ENCODE results near the gene NMNAT1. TPM values are rescaled to one million over a fixed set of nuclear protein-coding genes. Genes with fewer than 3 reads are reported as not detected.
"Not testable (repeated sequence)": the region's sequence is repeated elsewhere in the genome, so short reads cannot be mapped to it uniquely, and the experiment has no call there.

The NMNAT1 gene
- total RNA-seq, 1 experiment from 2014 or later, result 7.6 TPM

DNA sequence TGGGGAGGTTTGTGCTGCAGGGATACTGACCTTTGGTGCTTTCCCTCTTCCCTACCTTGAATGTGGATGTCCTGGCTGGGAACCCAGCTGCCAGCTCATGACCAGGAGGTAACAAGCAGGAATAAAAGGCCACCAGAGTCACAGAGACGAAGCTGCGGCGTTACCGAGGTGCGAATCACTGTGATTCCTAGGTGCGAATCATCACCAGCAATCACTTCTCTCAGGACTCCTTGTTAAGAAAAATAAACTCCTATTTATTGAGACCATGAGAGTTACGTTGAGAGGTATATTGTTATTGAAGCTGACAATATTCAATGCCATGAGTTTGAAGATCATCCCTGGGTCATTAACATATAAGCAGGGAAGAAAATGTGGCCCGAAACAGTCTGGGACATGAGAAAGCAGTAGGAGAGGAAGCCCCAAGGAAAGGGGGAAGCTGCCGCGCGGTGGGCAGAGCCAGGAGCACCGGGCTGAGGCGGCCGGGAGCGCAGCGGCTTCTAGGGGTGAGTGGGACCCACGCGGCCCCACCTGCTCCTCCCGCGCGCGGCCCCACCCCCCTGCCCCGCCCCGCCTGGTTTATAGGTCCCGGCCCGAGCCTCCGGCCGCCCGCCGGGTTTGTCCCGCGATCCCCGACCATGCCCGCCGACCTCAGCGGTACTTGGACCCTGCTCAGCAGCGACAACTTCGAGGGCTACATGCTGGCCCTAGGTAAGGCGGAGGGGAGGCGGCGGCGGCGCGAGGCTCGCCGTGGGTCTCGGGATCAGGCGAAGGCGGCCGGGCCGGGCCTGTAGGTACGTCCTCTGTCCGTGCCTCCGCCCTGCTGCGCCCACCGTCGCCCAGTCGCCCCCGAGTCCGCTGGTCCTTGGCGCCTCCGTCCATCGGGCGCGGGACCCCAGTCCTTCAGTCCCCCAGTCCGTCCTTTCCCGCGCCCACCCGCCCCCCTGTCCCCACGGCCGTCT lies 53.6 kb downstream of the NMNAT1 start, which contains the start of gene RBP7:
RBP7 (plus strand) TSS at position 605 of the 959 bp plus-strand sequence; CDS start at position 636, 31 bp downstream.
- Histone ChIP-seq H3K36me3 (ENCODE audit: control insufficient read depth, insufficient read depth, low read length) (no peaks in the 10 kb centered on the region), H3K27me3 (ENCODE audit: control insufficient read depth, insufficient read depth, low read length) (no peaks in the 10 kb centered on the region), H3K9me3 (ENCODE audit: control insufficient read depth, insufficient read depth, low read depth, low read length) (no peaks in the 10 kb centered on the region), H3K4me3 (ENCODE audit: low read depth in 2 of 2, low read length in 2 of 2) (peak within 1 kb of the TSS; percentile 46 to 49), H3K27ac (ENCODE audit: low read length) (peak within 1 kb of the TSS; percentile 40; the same call in 1 of the 2 replicates), H3K4me1 (ENCODE audit: control insufficient read depth, insufficient read depth, low read length) (peaks cover 4% of the 10 kb centered on the region)
- CTCF ChIA-PET, result no interaction called here
- in situ Hi-C loops (cut with HindIII; ENCODE audit: low pct_unique_long_range_greater_than_20kb, low sequenced_read_pairs), result no loop called here
- intact Hi-C loops (cut with micrococcal nuclease; ENCODE audit: unreplicated experiment), result no loop called here
- no TSS peak for BruUV-seq (replicated peaks)
- POLR2A ChIA-PET, result no interaction called here
- DNase-seq (ENCODE audit: low read depth, low spot score), result no peak
- peak; percentile 83 for ATAC-seq
- TF ChIP-seq, protein P1, sequence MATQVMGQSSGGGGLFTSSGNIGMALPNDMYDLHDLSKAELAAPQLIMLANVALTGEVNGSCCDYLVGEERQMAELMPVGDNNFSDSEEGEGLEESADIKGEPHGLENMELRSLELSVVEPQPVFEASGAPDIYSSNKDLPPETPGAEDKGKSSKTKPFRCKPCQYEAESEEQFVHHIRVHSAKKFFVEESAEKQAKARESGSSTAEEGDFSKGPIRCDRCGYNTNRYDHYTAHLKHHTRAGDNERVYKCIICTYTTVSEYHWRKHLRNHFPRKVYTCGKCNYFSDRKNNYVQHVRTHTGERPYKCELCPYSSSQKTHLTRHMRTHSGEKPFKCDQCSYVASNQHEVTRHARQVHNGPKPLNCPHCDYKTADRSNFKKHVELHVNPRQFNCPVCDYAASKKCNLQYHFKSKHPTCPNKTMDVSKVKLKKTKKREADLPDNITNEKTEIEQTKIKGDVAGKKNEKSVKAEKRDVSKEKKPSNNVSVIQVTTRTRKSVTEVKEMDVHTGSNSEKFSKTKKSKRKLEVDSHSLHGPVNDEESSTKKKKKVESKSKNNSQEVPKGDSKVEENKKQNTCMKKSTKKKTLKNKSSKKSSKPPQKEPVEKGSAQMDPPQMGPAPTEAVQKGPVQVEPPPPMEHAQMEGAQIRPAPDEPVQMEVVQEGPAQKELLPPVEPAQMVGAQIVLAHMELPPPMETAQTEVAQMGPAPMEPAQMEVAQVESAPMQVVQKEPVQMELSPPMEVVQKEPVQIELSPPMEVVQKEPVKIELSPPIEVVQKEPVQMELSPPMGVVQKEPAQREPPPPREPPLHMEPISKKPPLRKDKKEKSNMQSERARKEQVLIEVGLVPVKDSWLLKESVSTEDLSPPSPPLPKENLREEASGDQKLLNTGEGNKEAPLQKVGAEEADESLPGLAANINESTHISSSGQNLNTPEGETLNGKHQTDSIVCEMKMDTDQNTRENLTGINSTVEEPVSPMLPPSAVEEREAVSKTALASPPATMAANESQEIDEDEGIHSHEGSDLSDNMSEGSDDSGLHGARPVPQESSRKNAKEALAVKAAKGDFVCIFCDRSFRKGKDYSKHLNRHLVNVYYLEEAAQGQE (IDR thresholded peaks at IDR 0.05; ENCODE audit: insufficient read depth in 1 of 2, low read depth in 2 of 2, low read length in 1 of 2), result no peak
- peak; percentile 33; the same call in 1 of the 2 replicates for TF ChIP-seq POLR2AphosphoS5 (IDR thresholded peaks at IDR 0.05; ENCODE audit: low read depth, low read length)
- TF ChIP-seq, protein P2, sequence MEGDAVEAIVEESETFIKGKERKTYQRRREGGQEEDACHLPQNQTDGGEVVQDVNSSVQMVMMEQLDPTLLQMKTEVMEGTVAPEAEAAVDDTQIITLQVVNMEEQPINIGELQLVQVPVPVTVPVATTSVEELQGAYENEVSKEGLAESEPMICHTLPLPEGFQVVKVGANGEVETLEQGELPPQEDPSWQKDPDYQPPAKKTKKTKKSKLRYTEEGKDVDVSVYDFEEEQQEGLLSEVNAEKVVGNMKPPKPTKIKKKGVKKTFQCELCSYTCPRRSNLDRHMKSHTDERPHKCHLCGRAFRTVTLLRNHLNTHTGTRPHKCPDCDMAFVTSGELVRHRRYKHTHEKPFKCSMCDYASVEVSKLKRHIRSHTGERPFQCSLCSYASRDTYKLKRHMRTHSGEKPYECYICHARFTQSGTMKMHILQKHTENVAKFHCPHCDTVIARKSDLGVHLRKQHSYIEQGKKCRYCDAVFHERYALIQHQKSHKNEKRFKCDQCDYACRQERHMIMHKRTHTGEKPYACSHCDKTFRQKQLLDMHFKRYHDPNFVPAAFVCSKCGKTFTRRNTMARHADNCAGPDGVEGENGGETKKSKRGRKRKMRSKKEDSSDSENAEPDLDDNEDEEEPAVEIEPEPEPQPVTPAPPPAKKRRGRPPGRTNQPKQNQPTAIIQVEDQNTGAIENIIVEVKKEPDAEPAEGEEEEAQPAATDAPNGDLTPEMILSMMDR (IDR thresholded peaks at IDR 0.05), result no peak

DNA sequence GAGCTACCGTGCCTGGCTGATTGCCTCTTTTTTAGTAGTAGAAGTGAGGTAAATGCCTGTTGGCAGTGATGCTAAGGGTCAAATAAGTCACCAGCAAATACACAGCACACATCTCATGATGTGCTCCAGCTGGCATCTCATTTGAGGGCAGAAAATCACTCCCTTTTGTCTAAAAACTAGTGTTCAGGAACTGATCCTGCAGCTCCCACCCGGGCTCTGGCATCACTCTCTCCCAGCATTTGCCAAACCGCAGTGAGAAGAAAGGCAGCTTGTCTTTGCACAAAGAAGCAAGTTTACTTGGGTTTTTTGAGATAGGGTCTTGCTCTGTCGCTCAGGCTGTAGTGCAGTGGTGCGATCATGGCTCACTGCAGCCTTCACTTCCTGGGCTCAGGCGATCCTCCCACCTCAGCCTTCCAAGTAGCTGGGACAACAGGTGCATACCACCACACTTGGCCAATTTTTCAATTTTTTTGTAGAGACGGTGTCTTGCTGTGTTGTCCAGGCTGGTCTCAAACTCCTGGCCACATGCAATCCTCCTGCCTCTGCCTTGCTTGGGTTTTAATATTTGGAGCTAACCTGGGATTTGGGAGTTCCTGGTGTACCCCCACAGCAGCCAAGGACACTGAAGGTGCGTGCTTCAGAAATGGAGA lies 57.9 kb downstream of the NMNAT1 start:
- TF ChIP-seq TCF7L2 (IDR thresholded peaks at IDR 0.05; ENCODE audit: low read depth, low read length), result no peak
- no peak overlapping the region for H3K4me3 ChIP-seq (ENCODE audit: low read depth in 2 of 2, low read length in 2 of 2)
- H3K27me3 ChIP-seq (ENCODE audit: control insufficient read depth, insufficient read depth, low read length), result no peaks in the 10 kb centered on the region
- CTCF ChIA-PET, result no interaction called here
- DNase-seq (ENCODE audit: low read depth, low spot score) (no peak), ATAC-seq (no peak)
- no TSS peak for BruUV-seq (replicated peaks)
- intact Hi-C loops (cut with micrococcal nuclease; ENCODE audit: unreplicated experiment), result no loop called here
- H3K9me3 ChIP-seq (ENCODE audit: control insufficient read depth, insufficient read depth, low read depth, low read length), result no peaks in the 10 kb centered on the region
- POLR2A ChIA-PET, result interaction anchor here (0.6 kb wide), 1 partner anchor 58 kb away, joined by 11 read pairs; no protein-coding TSS in a partner anchor
- in situ Hi-C loops (cut with HindIII; ENCODE audit: low pct_unique_long_range_greater_than_20kb, low sequenced_read_pairs), result no loop called here
- H3K36me3 ChIP-seq (ENCODE audit: control insufficient read depth, insufficient read depth, low read length), result no peaks in the 10 kb centered on the region
- no peak overlapping the region for H3K27ac ChIP-seq (ENCODE audit: low read length)
- peaks cover 4% of the 10 kb centered on the region for H3K4me1 ChIP-seq (ENCODE audit: control insufficient read depth, insufficient read depth, low read length)

DNA sequence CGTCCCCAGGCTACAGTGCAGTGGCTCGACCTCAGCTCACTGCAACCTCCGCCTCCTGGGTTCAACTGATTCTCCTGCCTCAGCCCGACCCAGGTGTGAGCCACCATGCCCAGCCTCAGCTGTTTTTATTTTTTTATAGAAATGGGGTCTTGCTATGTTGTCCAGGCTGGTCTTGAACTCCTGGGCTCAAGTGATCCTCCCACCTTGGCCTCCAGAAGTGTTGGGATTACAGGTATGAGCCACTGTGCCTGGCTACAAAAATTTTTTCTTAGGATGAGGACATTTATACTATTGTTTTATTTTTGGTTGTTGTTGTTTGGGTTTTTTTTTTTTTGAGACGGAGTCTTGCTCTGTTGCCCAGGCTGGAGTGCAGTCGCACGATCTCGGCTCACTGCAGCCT lies 62.0 kb downstream of the NMNAT1 start:
- in situ Hi-C loops (cut with HindIII; ENCODE audit: low pct_unique_long_range_greater_than_20kb, low sequenced_read_pairs); BruUV-seq (replicated peaks); H3K27ac ChIP-seq (ENCODE audit: low read length); H3K4me1 ChIP-seq (ENCODE audit: control insufficient read depth, insufficient read depth, low read length); H3K4me3 ChIP-seq (ENCODE audit: low read depth in 2 of 2, low read length in 2 of 2); H3K9me3 ChIP-seq (ENCODE audit: control insufficient read depth, insufficient read depth, low read depth, low read length); H3K27me3 ChIP-seq (ENCODE audit: control insufficient read depth, insufficient read depth, low read length); POLR2A ChIA-PET; DNase-seq (ENCODE audit: low read depth, low spot score); intact Hi-C loops (cut with micrococcal nuclease; ENCODE audit: unreplicated experiment); H3K36me3 ChIP-seq (ENCODE audit: control insufficient read depth, insufficient read depth, low read length); ATAC-seq: not testable (repeated sequence)
- CTCF ChIA-PET, result interaction anchor here (0.6 kb wide), 1 partner anchor 148 kb away, joined by 3 read pairs; no protein-coding TSS in a partner anchor
